GM21576 (cell line): ENCODE measurements around the gene ZNF600.
A peak's percentile ranks its signal among the peaks of the same experiment; 100 is the strongest.
"Not testable (repeated sequence)": the region's sequence is repeated elsewhere in the genome, so short reads cannot be mapped to it uniquely, and the experiment has no call there.

Source experiments
- ATAC-seq: cut with Tn5 transposase; IDR thresholded peaks from one replicate; pipeline ENCODE4 v1.9.1; 2021; ENCODE audit warnings: mild to moderate bottlenecking, moderate library complexity; ENCODE audit not compliant: unreplicated experiment

The ZNF600 gene

DNA sequence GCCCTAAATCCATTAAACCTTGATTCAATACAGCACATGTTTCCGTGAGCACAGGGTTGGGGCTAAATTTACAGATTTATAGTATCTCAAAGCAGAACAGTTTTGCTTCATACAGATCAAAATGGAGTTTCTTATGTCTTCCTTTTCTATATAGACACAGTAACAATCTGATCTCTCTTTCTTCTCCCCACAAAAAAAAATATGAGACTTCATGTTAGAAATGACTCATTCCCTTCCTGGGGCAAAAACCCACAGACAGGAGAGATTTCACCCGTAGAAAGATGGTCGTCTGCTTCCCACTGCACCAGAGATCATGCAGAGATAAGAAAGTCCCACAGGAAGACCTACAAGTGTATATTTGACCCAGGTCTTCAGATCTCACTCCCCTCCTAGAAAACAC is 44.1 kb downstream of the ZNF600 start:
- no peak for ATAC-seq

DNA sequence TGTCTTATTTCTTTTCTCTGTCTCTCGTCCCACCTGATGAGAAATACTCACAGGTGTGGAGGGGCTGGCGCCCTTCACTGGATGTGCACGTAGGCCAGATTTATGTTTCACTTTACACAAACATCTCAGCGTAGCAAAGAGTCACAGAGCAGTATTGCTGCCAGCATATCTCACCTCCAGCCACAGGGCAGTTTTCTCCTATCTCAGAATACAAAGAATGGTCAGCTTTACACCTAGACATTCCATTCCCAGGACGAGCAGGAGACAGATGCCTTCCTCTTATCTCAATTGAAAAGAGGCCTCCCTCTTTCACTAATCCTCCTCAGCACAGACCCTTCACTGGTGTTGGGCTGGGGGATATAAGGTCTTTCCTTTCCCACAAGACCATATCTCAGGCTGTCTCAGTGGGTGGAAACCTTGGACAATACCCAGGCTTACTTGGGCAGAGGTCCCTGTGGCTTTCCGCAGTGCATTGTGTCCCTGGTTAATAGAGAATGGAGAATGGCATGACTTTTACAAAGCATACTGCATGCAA is 44.6 kb downstream of the ZNF600 start:
- no peak for ATAC-seq

DNA sequence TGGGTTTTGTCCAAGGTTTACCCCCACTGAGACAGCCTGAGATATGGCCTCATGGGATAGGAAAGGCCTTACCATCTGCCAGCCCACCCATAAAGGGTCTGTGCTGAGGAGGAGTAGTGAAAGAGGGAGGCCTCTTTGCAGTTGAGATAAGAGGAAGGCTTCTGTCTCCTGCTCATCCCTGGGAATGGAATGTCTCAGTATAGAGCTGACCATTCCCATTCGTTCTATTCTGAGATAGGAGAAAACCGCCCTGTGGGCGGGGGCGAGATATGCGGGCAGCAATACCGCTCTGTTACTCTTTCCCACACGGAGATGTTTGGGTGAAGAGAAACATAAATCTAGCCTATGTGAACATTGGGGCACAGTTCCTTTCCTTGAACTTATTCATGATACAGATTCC is 45.2 kb downstream of the ZNF600 start:
- not testable (repeated sequence) for ATAC-seq

DNA sequence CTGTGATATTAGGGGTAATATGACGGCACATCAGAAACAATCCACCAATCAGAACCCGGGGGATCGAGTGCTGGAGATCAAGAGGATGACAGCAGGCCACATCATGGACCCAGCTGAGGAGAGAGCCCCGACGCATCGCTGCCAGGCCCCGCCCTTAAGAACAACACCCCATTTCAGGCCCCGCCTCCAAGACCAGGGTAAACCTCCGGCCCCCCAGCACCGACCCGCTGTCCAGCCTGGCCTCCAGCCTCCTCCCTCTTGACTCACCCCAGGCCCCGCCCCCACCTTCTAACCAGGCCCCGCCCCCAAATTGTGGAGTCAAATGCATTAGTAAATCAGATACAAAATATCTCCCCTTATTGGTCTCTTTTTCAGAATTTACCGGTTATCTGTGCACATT is 47.0 kb downstream of the ZNF600 start:
- no peak for ATAC-seq

DNA sequence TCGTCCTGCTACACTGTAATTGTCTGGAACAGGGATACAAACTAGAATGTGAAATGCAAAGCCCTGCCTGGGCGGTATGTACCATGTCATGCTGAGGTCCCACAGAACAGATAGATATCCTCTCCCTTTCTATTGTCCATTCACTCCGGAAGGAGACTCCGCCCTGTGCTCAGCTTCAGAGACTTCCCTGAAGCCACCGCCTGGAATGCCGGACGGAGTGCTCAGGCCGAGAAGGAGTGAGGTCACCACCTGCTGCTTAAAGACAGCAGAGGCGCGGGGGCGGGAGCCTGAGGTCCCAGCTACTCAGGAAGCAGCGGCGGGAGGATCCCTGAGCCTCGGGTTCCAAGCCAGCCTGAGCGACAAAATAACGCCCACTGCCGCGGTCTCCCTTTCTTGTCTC is 50.9 kb downstream of the ZNF600 start:
- ATAC-seq = no peak

DNA sequence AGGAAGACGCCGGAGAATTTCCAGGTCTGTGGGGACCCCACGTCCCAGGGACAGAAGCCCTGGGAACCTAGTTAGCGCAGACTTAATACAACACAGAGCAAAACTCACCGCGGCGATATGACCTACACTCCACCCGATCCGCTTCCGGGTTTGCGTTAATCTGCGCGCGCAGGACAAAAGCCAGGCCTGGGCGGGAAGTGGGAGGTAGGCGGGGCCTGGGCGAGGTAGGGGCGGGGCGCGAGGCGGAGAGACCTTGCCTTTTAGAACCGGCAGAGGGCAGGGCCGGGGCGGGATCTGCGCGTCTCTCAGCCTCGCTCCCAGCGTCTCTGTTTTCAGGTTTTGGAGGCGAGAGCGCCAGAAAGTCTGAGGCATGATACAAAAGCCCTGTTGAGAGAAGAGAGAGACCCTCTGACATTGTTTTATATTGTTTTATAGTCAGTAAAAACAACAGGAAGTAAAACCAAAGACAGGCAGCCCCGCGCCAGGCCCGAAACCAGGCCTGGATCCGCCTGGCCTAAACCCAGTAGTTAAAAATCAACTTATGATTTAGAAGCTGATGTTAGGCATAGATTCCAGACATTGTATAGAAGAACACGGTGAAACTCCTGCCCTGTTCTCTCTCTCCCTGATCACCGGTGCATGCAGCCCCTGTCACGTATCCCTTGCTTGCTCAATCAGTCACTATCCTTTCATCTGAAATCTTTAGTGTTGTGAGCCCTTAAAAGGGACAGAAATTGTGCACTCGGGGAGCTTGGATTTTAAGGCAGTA is 51.5 kb downstream of the ZNF600 start, which contains the start of gene ZNF611:
ZNF611 (minus strand) TSS at position 152 of the 769 bp plus-strand sequence. CDS start 19,150 bp downstream, outside the sequence.
- ATAC-seq = peak; percentile 89

DNA sequence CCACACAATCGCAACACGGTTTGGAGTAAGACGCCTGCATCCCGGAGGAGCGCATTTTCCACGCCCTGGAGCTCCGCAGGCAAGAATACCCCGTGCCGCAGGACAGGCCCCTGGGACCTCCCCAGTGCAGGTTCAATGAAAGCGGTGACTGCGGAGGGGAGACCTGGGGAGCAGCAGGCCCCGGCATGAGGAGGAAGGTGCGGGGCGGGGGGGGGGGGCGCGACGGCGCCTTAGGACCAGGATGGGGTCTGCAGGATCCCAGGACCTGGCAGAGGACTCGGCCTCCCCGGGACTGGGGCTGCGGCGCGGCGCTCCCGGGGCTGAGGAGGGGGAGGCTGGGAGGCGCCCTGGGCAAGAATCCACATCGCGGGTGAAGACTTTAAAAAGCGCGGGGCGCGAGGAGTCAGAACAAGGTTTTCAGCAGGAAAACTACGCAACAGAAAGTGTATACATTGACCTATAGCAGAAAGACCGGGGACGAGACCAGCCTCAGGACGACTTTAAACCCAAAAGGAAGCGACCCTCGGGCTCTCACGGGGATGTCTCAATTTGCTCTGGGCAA is 52.2 kb downstream of the ZNF600 start:
- peak; percentile 27 for ATAC-seq

DNA sequence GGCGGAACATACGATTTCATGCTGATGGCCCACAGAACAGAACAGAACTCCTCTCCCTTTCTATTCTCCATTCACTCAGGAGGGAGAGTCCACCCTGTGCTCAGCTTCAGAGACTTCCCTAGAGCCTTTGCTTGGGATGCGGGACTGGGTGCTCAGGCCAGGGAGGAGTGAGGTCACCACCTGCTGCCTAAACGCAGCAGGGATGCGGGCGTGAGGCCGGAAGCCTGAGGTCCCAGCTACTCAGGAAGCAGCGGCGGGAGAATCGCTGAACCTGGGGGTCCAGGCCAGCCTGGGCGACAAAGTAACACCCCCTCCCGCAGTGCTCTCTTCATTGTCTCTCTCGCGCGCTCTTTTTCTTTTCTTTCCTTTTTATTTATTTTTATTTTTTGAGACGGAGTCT is 60.5 kb downstream of the ZNF600 start:
- ATAC-seq = not testable (repeated sequence)

DNA sequence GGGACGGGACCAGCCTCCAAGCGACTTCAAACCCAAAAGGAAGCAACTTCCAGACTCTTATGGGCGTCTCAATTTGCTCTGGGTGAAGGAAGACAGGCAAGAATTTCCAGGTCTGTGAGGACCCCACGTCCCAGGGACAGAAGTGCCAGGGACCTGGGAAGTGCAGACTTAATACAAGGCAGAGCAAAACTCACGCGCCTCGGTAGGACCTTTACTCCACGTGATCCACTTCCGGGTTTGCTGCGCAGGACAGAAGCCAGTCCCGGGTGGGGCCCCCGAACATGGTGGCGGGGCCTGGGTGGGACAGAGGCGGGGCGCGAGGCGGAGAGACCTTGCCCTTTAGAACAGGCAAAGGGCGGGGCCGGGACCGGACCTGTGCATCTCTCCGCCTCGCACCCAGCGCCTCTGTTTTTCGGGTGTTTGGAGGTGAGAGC is 61.0 kb downstream of the ZNF600 start:
- no peak for ATAC-seq

DNA sequence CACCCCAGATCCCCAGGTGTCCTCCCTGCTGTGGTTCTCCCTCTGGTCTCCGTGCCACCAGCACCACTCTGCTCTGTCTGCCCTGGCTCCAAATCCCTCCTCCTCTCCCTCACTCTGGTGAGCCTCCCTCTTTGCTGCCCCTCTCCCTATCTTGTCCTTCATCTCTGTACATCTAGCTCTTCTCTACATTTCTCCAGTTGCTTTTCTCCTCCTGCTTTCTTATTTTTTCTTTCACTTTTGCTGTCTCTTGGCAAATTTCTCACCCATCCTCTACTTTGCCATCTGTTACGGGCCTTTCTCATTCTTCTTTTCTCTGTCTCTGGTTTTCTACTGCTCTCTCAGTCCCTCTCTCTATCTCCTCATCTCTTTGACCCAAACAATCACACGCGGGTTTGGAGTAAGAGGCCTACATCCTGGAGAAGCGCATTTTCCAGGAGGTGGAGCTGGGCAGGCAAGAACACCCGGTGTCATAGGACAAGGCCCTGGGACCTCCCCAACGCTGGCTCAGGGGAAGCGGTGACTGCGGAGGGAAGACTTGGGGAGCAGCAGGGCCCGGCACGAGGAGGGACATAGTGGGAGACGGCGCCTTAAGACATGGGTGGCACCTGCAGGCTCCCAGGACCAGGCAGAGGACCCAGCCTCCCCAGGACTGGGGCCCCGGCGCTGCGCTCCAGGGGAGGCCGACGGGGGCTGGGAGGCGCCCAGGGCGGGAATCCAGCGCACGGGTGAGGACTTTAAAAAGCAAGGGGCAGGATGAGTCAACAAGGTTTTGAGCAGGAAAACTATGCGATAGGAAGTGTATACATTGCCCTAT is 61.7 kb downstream of the ZNF600 start:
- ATAC-seq = no peak

DNA sequence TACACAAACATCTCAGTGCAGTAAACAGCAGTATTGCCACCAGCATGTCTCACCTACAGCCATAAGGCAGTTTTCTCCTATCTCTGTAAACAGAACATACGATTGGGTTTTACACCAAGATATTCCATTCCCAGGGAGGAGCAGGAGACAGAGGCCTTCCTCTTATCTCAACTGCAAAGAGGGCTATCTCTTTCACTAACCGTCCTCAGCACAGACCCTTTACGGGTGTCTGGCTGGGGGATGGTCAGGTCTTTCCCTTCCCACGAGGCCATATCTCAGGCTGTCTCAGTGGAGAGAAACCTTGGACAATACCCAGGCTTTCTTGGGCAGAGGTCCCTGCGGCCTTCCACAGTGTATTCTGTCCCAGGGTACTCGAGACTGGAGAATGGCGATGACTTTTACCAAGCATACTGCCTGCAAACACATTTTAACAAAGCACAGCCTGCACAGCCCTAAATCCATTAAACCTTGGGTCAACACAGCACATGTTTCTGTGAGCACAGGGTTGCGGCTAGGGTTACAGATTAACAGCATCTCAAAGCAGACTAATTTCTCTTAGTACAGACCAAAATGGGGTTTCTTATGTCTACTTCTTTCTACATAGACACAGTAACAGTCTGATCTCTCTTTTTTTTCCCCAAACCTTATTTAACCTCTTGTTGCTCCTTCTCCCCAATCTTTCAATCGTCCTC is 62.5 kb downstream of the ZNF600 start:
- ATAC-seq = not testable (repeated sequence)

DNA sequence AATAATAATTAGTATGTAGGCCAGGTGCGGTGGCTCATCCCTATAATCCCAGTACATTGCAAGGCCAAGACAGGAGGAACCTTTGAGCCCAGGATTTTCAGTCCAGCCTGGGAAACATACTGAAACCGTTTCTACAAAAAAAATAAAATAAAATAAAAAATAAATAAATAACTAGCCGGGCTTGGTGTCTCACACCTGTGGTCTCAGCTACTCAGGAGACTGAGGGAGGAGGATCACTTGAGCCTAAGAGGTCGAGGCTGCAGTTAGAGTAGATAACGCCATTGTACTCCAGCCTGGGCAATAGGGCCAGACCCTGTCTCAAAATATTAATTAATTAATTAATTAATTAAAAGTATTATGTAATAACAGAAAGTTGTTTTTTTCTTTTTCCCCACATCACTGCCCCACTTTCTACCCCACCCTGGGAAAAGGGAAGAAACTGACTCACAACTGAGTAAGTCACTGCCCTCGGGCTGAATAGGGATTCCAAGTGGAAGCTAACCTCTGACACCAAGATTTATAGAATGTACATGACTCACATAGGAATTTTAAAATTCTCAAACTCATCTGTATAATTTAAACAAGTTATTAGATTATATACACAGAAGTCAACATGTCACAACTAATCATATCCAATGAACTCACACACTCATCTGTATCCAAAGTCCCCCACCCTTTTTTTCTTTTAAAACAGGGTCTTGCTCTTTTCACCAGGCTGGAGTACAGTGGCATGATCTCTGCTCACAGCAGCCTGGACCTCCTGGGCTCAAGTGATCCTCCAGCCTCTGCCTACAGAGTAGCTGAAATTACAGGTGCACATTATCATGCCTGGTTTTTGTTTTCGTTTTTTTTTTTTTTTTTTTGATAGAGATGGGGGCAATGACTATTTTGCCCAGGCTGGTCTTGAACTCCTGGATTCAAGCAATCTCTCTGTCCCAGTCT is 64.3 kb downstream of the ZNF600 start:
- ATAC-seq = no peak

DNA sequence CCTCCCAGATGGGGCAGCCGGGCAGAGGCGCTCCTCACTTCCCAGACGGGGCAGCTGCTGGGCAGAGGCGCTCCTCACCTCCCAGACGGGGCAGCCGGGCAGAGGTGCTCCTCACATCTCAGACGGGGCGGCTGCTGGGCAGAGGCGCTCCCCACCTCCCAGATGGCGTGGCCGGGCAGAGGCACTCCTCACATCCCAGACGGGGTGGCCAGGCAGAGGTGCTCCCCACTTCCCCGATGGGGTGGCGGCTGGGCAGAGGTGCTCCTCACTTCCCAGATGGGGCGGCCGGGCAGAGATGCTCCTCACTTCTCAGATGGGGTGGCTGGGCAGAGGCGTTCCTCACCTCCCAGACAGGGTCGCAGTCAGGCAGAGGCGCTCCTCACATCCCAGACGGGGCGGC is 66.0 kb downstream of the ZNF600 start:
- not testable (repeated sequence) for ATAC-seq

DNA sequence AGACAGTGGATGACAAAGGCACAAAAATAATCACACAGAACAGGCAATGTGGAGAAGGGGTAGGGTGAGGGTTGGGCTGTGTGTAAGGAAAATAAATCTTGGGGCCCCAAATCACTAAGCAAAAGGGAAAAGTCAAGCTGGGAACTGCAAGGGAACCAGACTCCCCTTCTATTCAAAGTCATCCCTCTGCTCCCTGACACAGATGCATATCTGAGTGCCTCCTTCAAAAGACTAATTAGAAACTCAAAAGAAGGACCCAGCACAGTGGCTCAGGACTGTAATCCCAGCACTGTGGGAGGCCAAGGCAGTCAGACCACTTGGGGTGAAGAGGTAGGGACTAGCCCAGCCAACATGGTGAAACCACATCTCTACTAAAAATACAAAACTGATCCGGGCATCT is 70.1 kb downstream of the ZNF600 start:
- ATAC-seq = no peak

DNA sequence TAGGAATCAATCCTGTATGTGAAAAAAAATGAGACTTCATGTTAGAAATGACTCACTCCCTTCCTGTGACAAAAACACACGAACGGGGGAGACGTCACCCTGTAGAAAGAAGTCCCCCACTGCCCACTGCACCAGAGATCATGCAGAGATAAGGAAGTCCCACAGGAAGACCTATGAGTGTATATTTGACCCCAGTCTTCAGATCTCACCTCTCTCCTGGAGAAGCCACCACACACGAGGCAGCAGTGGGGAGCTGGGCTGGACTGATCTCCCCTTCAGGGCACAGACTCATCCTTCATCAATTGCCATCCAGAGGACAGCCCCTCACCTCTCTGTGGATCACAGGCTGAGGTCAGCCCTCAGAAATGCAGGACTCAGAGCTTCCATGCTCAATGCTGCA is 70.7 kb downstream of the ZNF600 start:
- ATAC-seq = not testable (repeated sequence)

DNA sequence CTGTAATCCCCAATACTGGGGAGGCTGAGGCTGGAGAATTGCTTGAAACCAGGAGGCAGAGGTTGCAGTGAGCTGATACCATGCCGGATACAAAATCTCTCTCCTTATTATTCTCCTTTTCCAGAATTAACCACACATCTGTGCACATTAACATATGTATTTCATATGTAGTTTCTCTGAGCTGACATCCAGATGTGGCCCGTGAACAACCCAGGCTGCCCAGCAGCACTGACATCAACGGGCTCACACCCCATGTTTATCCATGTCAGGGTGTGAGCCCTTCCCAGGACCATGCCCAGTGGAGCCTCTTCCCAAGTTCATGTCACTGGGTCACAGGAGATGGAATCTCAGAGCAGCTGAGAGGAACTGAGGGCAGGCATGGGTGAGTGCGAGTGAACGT is 71.3 kb downstream of the ZNF600 start:
- not testable (repeated sequence) for ATAC-seq
